Psoas muscle (tissue), 8 donors: ENCODE data around the gene MZT1. TPM values are rescaled to one million over a fixed set of nuclear protein-coding genes. Genes with fewer than 3 reads are reported as not detected.

Experiments
- ATAC-seq, 4 donors: fragments of 200-7000 bp; cut with Tn5 transposase; one replicate each; pipeline ENCODE4 v1.9.1; 2020; ENCODE audit warnings: moderate library complexity in 3 of 4, mild to moderate bottlenecking in 2 of 4
- DNase-seq, 2 donors: peaks; one replicate each; pipeline ENCODE4 v3.0.0-alpha.2; 2020
- H3K27ac ChIP-seq: fragments of 200-600 bp; one replicate; pipeline ENCODE4 v1.8.0; 2022
- H3K27me3 ChIP-seq, 3 donors: fragments of 200-600 bp in 1 of 3; one replicate each; pipeline versions ENCODE4 v1.6.1 to v1.8.0; 2013 to 2022; ENCODE audit warnings: low read length in 2 of 3, mild to moderate bottlenecking in 2 of 3, moderate library complexity in 1 of 3; ENCODE audit not compliant: insufficient read depth in 3 of 3
- H3K36me3 ChIP-seq, 2 donors: fragments of 200-600 bp in 1 of 2; one replicate each; pipeline versions ENCODE4 v1.6.1 to v1.8.0; 2013 to 2022; ENCODE audit warnings: low read depth in 1 of 2, mild to moderate bottlenecking in 1 of 2, moderate library complexity in 1 of 2; ENCODE audit not compliant: insufficient read depth in 1 of 2
- H3K4me1 ChIP-seq: fragments of 200-600 bp; one replicate; pipeline ENCODE4 v1.8.0; 2022
- H3K4me3 ChIP-seq: fragments of 200-600 bp; one replicate; pipeline ENCODE4 v1.8.0; 2022; ENCODE audit warnings: mild to moderate bottlenecking
- H3K9me3 ChIP-seq: fragments of 200-600 bp; one replicate; pipeline ENCODE4 v1.8.0; 2022
- CTCF ChIP-seq: fragments of 200-600 bp; IDR thresholded peaks from one replicate; pipeline ENCODE4 v1.8.0; 2022; ENCODE audit warnings: antibody characterized with exemption
- WGBS, 3 donors: extraction: QIAGEN DNeasy Blood & Tissue Kit; methylation state at CpG; one replicate each; pipeline versions ENCODE4 v1.1.6 to v1.1.7; 2013; 5-methylcytosine and 5-hydroxymethylcytosine counted together
- intact Hi-C, 2 donors: fragments of 100-400 bp; cut with DNase I; formaldehyde crosslinking; loops; one replicate each; pipeline versions ENCODE4 v1.11.0 to v1.14.2; 2022
- polyA plus RNA-seq, 3 donors: library from polyadenylated mRNA; stranded (reverse); fragments of 200-250 nt; gene quantifications; one replicate each; pipeline ENCODE4 v1.2.3, GENCODE V29; 2013
- total RNA-seq, 4 donors: library from RNA; stranded (reverse); fragmentation: NEBNext Ultra II Directional in 2 of 4; extraction: Animal tissue kit (Norgen Biotek cat#: 25700) in 2 of 4; gene quantifications; one replicate each; pipeline versions ENCODE4 v1.2.1 to v1.2.4, GENCODE V29; 2021 to 2023
- donor health status: healthy with polysubstance abuse.
- donor health status: DM: no; HTN: no; CAD: no; lungs with moderate emphysema.
- donor health status: Bipolar disorder and iron deficiency.
- donor health status: healthy.
- donor health status: DM: yes; HTN: yes; CAD: no.
- donor health status: DM: no; HTN: no; CAD: no.
- donor health status: DM: no; HTN: no; CAD: no.
- donor health status: DM: yes; HTN: yes; CAD: no.

Gene MZT1
- total and polyA plus RNA-seq, 7 donors, result 6.4 to 19.6 (median 8.9) TPM

GRCh38 chr13:72694314-72694713, 33.1 kb downstream of the MZT1 start:
- Histone ChIP-seq H3K4me3 (no peak overlapping the region), H3K36me3 (no peaks in the 10 kb centered on the region), H3K27me3 (no peaks in the 10 kb centered on the region), H3K27ac (no peak overlapping the region), H3K9me3 (no peaks in the 10 kb centered on the region), H3K4me1 (no peaks in the 10 kb centered on the region)
- DNase-seq, result no peak
- 28 to 38% (median 38%) methylated on average over 8 of the region's 8 CpGs for WGBS, 3 donors
- intact Hi-C loops, result no loop called here
- ATAC-seq, result no peak
- no peak for TF ChIP-seq CTCF

GRCh38 chr13:72693832-72694231, 33.6 kb downstream of the MZT1 start:
- 63 to 77% (median 74%) methylated on average over 5 of the region's 5 CpGs for WGBS, 3 donors
- Histone ChIP-seq H3K27ac (no peak overlapping the region), H3K27me3 (no peaks in the 10 kb centered on the region), H3K4me3 (no peak overlapping the region), H3K36me3 (no peaks in the 10 kb centered on the region), H3K4me1 (no peaks in the 10 kb centered on the region), H3K9me3 (no peaks in the 10 kb centered on the region)
- no peak for DNase-seq
- no peak for ATAC-seq
- intact Hi-C loops, result no loop called here
- no peak for TF ChIP-seq CTCF

GRCh38 chr13:72692884-72693514, 34.4 kb downstream of the MZT1 start:
- no peaks in the 10 kb centered on the region for H3K9me3 ChIP-seq
- no peak for DNase-seq
- no peaks in the 10 kb centered on the region for H3K27me3 ChIP-seq
- intact Hi-C loops, result no loop called here
- TF ChIP-seq CTCF, result no peak
- WGBS, 3 donors, result 69 to 81% (median 75%) methylated on average over 5 of the region's 5 CpGs
- no peaks in the 10 kb centered on the region for H3K36me3 ChIP-seq
- H3K4me1 ChIP-seq, result no peaks in the 10 kb centered on the region
- H3K27ac ChIP-seq, result no peak overlapping the region
- no peak overlapping the region for H3K4me3 ChIP-seq
- ATAC-seq, result no peak

- Histone ChIP-seq H3K4me1 (no peaks in the 10 kb centered on the region), H3K36me3 (no peaks in the 10 kb centered on the region), H3K9me3 (no peaks in the 10 kb centered on the region), H3K27me3 (no peaks in the 10 kb centered on the region), H3K27ac (no peak overlapping the region), H3K4me3 (no peak overlapping the region)
- no peak for TF ChIP-seq CTCF
- ATAC-seq (no peak), DNase-seq (no peak)
- intact Hi-C loops, result no loop called here
Measured at GRCh38 chr13:72689181-72689696, 38.2 kb downstream of the MZT1 start.

GRCh38 chr13:72686766-72687165, 40.7 kb downstream of the MZT1 start:
- H3K36me3 ChIP-seq, result no peaks in the 10 kb centered on the region
- intact Hi-C loops, result no loop called here
- H3K27me3 ChIP-seq, result no peaks in the 10 kb centered on the region
- no peak for TF ChIP-seq CTCF
- no peak overlapping the region for H3K4me3 ChIP-seq
- ATAC-seq (no peak), DNase-seq (no peak)
- H3K27ac ChIP-seq, result no peak overlapping the region
- no peaks in the 10 kb centered on the region for H3K4me1 ChIP-seq
- H3K9me3 ChIP-seq, result no peaks in the 10 kb centered on the region
- 72 to 81% (median 73%) methylated on average over 3 of the region's 3 CpGs for WGBS, 3 donors
